NB4 (cell line): ENCODE results near the gene FAM47C.
"Not testable (repeated sequence)": the region's sequence is repeated elsewhere in the genome, so short reads cannot be mapped to it uniquely, and the experiment has no call there.

Experiments used
- DNase-seq: peaks from one replicate; pipeline ENCODE4 v3.0.0; 2010; ENCODE audit warnings: low read depth
- H3K4me3 ChIP-seq: one replicate; pipeline ENCODE4 v1.5.1; 2011; ENCODE audit warnings: mild to moderate bottlenecking, low read depth, low read length, moderate library complexity
- CTCF ChIP-seq: IDR thresholded peaks from one replicate; pipeline ENCODE4 v1.5.1; 2012; ENCODE audit warnings: low read depth, low read length
- MAX ChIP-seq: IDR thresholded peaks from 2 replicates; pipeline ENCODE4 v1.6.1; 2011; ENCODE audit warnings: low read depth, low read length
- MYC ChIP-seq: IDR thresholded peaks from 2 replicates; pipeline ENCODE4 v1.6.1; 2011; ENCODE audit warnings: low read depth, low read length
- POLR2A ChIP-seq: IDR thresholded peaks from 2 replicates; pipeline ENCODE4 v1.6.1; 2011; ENCODE audit warnings: mild to moderate bottlenecking; ENCODE audit not compliant: insufficient read length; ENCODE audit errors: extremely low read depth

The FAM47C gene

GRCh38 chrX:37047776-37048175 is 39.6 kb downstream of the FAM47C start:
- no peak for TF ChIP-seq POLR2A
- no peak for TF ChIP-seq MAX
- no peak for TF ChIP-seq CTCF
- no peak for TF ChIP-seq MYC
- DNase-seq: no peak
- H3K4me3 ChIP-seq: no peak overlapping the region

- not testable (repeated sequence) for DNase-seq, H3K4me3 ChIP-seq
Measured at GRCh38 chrX:37057572-37057971, 49.4 kb downstream of the FAM47C start.

- H3K4me3 ChIP-seq: no peak overlapping the region
- TF ChIP-seq MAX: no peak
- TF ChIP-seq CTCF: peak; percentile 42
- peak; percentile 50 for DNase-seq
Measured at GRCh38 chrX:37060999-37061398, 52.8 kb downstream of the FAM47C start.
